Measurements from ENCODE around the gene FBXO5.

GRCh38 chr6:153016846-153017245, 34.0 kb upstream of the FBXO5 start:
- TF ChIP-seq SIN3A (IDR thresholded peaks at IDR 0.05; ENCODE audit: borderline replicate concordance, low read depth, low read length): no peak
- TF ChIP-seq MAX (IDR thresholded peaks at IDR 0.05; ENCODE audit: low read depth): no peak
- TF ChIP-seq TAF1 (IDR thresholded peaks at IDR 0.05; ENCODE audit: borderline replicate concordance, low read depth, low read length): no peak
- TF ChIP-seq, protein P1, sequence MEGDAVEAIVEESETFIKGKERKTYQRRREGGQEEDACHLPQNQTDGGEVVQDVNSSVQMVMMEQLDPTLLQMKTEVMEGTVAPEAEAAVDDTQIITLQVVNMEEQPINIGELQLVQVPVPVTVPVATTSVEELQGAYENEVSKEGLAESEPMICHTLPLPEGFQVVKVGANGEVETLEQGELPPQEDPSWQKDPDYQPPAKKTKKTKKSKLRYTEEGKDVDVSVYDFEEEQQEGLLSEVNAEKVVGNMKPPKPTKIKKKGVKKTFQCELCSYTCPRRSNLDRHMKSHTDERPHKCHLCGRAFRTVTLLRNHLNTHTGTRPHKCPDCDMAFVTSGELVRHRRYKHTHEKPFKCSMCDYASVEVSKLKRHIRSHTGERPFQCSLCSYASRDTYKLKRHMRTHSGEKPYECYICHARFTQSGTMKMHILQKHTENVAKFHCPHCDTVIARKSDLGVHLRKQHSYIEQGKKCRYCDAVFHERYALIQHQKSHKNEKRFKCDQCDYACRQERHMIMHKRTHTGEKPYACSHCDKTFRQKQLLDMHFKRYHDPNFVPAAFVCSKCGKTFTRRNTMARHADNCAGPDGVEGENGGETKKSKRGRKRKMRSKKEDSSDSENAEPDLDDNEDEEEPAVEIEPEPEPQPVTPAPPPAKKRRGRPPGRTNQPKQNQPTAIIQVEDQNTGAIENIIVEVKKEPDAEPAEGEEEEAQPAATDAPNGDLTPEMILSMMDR (IDR thresholded peaks at IDR 0.05): no peak
- no peak for TF ChIP-seq REST (IDR thresholded peaks at IDR 0.05; ENCODE audit: low read depth, low read length)
- no peak for TF ChIP-seq TCF12 (IDR thresholded peaks at IDR 0.05)
- TF ChIP-seq YY1 (IDR thresholded peaks at IDR 0.05; ENCODE audit: low read depth): no peak
